ENCODE results near the gene DNAAF5.
"Not testable (repeated sequence)": the region's sequence is repeated elsewhere in the genome, so short reads cannot be mapped to it uniquely, and the experiment has no call there.

DNAAF5 gene

DNA sequence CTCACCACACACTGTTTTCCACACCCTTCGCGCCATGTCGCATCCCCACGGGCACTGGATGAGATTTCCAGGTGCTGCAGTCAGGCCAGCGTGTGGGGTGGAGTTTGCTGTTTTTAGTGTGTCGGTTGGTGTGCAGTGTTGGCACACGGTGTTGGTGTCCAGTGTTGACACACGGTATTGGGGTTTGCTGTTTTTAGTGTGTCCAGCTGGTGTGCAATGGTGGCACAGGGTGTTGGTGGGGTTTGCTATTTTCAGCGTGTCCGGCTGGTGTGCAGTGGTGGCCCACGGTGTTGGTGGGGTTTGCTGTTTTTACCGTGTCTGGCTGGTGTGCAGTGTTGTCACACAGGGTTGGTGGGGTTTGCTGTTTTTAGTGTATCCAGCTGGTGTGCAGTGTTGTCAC lies 20.7 kb downstream of the DNAAF5 start:
- no peak for DNase-seq (ENCODE audit: low read depth)

DNA sequence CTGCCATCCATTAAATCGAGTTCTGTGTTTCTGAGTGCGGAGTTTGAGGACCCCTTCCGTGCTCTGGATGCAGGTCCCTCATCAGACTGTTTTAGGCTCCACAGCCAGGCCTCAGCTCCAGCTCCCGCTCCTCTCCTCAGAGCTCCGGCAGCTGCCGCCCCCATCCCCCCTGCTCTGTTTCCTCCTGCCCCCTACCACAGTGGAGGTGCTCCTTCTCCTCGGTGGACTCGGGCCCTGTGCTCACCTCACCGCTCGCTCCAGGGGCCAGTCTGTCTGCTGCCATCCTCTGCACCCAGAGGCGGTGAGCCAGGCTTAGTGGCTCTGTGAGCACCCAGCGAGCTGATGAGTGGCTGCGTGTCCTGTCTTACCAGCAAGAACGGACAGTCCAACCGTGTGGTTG lies 21.9 kb downstream of the DNAAF5 start:
- no peak for DNase-seq (ENCODE audit: low read depth)

DNA sequence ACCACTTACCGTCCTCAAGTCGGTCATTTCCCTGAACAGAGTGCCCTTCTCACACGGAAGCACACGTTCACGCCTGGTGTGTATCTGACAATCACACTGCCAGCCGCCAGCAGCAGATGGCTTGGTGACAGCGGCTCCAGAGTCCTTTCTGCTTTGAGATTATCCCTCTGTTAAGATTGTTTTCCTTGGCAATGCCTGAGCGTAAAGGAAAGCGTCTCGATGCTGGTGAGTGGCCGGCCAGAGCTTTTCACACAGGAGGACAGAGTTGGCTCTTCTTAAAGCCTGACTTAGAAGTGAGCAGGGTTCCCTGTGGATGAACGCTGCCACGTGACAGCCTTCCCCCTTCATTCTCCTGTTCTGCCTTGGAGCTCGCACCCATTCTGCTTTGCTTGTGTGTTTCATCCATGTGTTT lies 22.6 kb downstream of the DNAAF5 start:
- no peak for DNase-seq (ENCODE audit: low read depth)

DNA sequence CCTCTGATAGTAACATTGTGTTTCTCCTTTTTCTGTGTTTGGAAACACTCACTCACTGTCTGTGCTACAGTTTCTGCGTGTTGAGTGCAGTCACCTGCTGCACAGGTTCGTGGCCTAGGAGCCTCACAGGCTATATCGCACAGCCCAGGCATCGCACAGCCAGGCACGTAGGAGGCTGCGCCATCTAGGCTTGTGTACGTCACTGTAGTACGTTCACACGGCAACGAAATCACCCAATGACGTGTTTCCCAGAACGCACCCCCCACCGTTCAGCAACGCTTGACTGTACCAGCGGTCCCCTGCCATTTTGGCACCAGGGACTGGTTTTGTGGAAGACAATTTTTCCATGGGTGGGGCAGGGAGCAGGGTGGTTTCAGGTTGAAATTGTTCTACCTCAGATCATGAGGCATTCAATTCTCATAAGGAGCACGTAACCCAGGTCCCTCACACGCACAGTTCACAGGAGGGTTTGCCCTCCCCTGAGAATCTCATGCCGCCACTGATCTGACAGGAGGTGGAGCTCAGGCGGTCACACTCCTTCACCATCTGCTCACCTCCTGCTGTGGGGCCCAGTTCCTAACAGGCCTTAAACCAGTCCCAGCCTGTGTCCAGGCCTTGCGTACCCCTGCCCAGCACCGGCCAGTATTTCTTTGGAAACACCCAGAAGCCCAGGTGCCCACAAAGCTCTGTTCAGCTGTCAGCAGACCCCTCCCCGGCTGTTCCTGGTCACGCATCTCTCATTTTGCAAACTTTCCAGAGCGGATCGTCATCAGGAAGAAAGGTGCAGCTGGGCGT lies 23.8 kb downstream of the DNAAF5 start:
- DNase-seq (ENCODE audit: low read depth), result no peak

DNA sequence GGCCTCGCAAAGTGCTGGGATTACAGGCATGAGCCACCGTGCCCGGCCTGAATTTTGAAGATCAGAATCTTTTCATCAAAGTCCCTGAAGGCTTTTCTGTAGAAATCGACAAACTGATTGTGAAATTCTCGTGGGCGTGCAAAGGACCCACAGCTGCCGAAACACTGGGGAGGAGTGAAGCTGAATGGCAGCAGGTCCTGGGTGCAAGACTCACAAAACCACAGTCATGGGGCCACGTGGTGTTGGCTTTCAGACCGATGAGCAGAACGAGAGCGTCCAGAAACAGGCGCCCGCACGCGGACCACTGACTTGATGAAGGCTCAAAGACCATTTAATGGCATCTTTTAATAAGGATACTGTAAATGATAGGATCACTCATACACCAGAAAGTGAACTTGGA lies 25.3 kb downstream of the DNAAF5 start:
- no peak for DNase-seq (ENCODE audit: low read depth)

DNA sequence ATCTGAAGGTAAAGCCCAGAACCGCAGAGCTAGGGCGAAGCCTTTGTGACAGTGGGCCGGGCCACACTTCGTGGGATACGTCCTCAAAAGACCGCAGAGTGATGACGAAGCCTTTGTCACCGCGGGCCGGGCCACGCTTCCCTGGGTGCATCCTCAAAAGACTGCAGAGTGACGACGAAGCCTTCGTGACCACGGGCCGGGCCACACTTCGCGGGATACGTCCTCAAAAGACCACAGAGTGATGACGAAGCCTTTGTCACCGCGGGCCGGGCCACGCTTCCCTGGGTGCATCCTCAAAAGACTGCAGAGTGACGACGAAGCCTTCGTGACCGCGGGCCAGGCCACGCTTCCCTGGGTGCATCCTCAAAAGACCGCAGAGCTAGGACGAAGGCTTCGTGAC lies 25.8 kb downstream of the DNAAF5 start:
- DNase-seq (ENCODE audit: low read depth), result not testable (repeated sequence)

DNA sequence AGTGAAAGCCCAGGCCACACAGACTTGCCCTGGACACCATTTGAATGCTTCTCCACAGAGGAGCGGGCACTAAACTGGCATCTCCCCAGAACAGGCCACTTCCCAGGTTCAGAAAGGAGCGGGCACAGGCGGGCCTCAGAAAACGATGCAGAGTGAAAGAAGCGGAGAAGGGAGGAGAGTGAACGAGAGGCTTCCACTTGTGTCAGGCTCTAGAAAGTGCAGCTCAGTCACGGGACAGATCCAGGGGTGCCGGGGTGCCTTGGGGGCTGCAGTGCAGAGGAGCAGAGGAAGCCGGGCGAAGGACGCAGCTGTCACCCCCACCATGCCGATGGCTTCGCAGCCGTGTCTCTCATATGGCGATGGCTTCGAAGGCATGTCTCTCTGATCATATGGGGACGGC lies 26.7 kb downstream of the DNAAF5 start:
- no peak for DNase-seq (ENCODE audit: low read depth)

DNA sequence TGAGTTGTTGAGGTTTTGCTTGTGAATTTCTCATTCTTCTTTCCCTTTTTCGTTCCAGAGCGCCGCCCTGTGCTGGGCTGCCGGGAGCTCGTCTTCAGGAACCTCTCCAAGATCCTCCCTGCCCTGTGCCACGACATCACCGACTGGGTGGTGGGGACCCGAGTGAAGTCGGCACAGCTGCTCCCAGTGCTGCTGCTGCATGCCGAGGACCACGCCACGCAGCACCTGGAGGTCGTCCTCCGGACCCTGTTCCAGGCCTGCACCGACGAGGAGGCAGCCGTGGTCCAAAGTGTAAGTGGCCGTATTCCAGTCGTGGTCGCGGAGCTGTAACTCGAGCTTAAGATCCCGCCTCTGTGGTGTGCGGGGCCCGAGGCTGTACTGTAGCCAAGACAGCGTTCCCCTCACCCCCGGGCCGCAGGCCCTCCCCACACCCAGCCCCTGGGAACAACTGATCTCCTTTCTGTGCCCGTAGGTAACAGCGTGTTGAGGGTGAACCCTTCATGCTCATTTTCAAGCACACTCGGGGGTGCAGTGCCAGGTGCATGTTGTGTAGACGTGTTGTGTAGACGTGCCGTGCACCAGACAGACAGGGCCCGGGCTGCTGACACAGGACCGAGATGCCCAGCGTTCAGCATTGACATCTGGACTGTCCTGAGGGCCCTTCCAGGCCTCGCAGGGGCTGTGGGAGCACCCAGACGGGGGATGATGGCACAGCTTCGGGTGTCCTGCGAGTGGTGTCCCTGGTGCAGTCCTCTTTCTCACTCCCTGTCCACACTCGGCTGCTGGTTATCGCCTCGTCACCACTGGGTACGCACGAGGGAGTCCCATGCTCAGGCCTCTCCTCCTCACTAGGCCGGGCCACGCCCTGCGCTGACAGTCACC lies 28.3 kb downstream of the DNAAF5 start:
- no peak for DNase-seq (ENCODE audit: low read depth)

DNA sequence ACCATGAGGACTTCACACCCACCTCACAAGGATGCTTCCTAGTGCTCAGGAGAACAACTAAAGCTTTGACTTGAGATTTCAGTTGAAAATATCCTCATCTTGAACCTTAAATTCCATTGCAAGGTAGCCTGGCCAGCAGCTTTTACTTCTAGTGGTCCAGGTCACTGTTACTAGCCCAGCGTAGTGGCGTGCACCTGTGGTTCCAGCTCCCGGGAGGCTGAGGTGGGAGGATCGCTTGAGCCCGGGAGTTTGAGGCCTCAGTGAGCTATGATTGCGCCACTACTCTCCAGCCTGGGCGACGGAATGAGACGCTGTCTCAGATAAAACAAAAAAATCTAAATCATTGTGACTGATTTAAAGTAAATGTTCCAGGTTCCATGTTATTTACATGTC lies 28.9 kb downstream of the DNAAF5 start:
- DNase-seq (ENCODE audit: low read depth), result no peak

DNA sequence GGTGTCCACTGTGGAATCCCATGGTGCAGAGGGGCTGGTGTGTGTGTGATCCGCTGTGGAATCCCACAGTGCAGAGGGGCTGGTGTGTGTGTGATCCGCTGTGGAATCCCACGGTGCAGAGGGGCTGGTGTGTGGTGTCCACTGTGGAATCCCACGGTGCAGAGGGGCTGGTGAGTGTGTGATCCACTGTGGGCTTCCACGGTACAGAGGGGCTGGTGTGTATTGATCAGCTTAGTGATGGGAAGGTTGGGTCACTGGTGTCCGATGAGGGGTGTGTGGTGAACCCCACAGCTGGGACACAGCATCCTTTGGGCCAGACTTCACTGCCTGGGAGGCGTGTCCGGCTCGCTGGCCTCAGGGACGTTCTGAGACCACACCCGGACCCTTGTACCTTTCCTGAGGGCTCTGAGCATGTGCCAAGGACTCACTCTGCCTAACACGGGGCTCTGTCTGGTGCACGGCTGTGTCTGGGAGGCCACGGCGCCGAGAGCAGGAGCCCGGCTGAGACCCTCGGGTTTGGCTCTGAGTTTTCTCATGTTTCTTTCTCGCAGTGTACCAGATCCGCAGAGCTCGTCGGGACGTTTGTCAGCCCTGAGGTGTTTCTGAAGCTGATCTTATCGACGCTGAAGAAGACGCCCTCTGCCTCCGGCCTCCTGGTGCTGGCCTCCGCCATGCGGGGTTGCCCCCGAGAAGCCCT lies 29.9 kb downstream of the DNAAF5 start:
- no peak for DNase-seq (ENCODE audit: low read depth)

DNA sequence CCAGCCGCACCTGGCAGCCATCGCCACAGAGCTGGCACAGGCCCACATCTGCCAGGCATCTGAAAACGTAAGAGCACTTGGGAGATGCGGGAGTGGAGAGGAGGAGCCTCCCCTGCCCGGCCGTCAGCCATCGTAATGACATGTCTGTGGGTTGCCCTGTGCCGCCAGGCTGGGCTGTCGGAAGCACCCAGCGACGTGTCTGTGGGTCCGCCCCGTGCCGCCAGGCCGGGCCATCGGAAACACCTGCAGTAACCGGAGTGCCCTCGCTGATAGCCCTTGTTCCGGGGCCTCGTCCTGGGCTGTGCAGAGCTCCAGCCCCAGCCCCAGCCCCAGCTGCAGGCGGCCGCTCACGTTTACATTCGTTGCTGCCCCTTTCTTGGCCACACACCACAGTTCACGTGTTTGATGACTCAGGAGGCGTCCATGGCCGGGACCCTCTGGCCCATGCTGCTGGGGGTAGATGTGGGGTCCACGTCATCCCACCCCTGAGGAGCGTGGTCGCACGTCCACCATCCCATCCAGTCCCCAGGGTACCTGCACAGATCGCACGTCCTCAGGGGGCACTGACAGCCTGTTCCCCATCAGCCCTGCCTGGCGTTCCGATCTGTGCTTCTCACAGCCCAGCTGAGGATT lies 30.5 kb downstream of the DNAAF5 start:
- DNase-seq (ENCODE audit: low read depth), result no peak

DNA sequence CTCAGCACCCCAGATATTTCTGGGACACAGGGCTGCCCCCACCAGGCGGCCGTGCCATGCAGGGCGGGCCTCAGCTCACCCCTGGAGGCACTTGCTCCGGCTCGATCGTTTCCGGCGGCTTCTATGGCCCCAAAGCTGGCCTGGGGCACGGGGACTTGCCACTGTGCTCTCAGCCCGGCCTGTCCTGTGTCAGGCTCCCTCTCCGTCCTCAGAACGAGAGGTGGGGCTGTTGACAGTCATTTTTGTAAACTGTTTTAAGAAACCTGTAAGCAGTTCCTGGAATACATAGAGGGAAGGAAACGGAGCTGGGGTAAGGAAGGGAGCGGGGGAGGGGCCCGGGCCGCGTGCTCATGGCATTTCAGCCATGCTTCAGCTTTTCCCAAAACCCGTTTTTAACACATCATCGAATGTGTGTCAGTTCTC lies 31.3 kb downstream of the DNAAF5 start:
- no peak for DNase-seq (ENCODE audit: low read depth)

DNA sequence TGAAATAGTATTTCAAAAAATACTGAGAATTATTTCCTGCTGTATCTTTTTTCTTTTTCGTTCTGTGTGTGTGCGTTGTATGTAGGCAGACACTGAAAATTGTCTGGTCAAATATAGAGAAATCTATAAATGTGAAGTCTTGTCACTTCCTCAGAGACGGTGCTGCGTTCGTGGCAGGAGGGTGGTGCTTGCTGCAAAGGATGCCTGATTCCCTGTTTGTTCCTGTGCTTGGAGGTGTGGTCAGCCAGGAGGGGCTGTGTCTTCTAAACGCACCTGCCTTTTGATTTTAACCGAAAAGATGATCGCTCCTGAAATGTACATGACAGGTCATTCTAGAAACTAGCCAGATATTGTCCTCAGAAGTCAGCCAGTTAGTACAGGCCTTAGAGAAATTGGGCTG lies 33.1 kb downstream of the DNAAF5 start:
- no peak for DNase-seq (ENCODE audit: low read depth)

DNA sequence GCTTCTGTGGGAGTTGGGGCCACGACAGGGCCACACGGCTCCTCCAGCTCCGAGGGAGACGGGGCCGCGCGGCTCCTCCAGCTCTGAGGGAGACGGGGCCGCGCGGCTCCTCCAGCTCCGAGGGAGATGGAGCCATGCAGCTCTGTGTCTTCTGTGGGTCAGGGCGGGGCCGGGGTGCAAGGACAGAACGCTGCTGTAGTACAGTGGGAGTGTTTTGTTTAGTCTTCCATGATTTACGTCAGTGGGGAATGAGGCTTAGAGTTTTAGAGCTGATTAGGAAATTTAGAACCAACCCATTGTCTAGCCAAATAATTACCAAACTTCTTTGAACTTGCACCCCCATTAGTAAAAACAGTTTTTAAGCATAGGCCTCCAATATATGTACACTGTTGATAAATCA lies 33.5 kb downstream of the DNAAF5 start:
- DNase-seq (ENCODE audit: low read depth), result no peak

DNA sequence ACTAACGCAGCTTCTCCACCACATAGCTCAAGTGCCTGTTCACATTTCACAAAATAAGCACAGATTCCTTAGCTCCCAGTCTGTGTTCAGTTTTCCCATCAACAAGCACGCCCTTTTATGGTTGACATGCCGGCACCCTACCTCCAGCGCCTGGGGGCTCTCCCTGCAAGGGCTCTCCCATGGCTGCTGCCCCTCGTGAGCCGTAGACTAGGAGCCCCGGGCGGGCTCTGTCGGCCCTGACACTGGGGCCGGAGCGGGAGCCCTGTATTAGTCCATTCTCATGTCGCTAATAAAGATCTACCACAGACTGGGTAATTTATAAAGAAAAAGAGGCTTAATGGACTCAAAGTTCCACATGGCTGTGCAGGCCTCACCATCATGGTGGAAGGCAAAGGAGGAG lies 34.6 kb downstream of the DNAAF5 start:
- DNase-seq (ENCODE audit: low read depth), result no peak

DNA sequence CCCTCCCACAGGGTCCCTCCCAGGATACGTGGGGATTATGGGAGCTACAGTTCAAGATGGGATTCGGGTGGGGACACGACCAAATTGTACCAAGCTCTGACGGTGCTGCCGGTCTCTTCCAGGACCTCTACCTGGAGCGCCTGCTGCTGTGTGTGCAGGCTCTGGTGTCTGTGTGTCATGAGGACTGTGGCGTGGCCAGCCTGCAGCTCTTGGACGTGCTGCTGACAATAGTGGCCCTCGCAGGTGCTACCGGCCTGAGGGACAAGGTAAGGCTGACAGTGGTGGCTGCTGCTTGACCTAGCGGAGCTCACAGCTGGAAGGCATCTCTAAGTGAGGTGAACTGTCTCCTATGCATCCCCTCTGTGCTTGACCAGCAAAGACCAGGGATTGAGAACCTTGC lies 35.1 kb downstream of the DNAAF5 start:
- DNase-seq (ENCODE audit: low read depth), result no peak

DNA sequence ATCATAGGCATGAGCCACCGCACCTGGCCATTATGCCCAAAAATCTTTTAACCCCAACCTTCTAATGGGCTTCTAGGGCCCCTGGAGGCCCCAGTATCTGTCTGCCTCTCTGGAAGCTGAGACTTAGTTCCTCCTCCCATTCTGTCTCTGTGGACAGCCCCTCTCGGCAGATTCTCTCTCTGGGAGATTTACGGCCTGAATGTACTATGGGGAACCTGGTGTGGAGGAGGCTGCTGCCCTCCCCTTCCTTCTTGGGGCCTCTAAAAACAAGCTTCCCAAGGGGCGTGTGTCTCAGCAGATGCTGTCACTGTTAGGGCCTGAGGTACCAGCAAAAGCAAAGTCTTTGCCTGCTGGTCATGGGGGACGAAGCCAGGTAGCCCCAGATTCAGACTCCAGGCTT lies 36.4 kb downstream of the DNAAF5 start:
- DNase-seq (ENCODE audit: low read depth), result no peak

DNA sequence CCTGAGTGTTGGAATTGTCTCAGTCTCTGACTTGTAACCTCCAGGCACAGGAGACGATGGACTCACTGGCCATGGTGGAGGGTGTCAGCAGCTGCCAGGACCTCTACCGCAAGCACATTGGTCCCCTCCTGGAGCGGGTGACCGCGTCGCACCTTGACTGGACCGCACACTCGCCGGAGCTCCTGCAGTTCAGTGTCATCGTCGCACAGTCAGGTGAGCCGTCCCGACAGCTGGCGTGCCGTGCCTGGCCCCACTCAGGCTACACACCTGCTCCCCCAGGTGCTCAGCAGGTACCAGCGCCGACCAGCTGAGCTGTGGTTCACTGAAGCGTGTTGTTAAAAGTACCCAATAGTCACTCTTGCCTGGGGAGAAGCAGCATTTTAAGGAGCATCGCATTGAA lies 37.3 kb downstream of the DNAAF5 start:
- no peak for DNase-seq (ENCODE audit: low read depth)

DNA sequence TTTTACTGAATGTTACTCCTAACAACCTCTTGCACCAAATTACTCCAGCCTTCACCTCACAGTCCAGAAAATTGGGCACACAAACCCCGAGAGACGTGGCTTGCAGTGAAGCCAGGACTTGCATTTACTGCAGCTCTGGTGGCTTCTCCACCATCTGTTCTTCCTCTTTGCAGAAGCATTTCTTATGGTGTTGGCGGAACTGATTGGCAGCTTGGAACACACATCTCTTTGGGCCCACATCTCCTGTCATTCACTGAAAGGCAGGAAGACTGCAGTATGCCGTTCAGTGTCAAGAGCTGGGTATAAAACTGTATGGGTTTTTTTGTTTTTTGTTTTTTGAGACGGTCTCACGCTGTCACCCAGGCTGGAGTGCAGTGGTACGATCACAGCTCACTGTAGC lies 38.9 kb downstream of the DNAAF5 start:
- no peak for DNase-seq (ENCODE audit: low read depth)

DNA sequence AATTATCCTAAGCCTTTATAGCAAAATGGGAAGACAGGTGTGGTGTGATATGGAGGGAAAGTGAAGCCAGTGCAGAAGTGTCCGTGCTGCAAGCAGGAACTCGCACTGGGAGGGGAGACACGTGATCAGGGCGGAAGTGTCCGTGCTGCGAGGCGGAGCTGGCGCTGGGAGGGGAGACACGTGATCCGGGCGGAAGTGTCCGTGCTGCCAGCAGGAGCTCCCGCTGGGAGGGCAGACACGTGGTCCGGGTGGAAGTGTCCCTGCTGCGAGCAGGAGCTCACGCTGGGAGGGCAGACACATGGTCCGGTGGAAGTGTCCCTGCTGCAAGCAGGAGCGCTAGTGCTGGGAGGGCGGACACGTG lies 41.1 kb downstream of the DNAAF5 start:
- no peak for DNase-seq (ENCODE audit: low read depth)

DNA sequence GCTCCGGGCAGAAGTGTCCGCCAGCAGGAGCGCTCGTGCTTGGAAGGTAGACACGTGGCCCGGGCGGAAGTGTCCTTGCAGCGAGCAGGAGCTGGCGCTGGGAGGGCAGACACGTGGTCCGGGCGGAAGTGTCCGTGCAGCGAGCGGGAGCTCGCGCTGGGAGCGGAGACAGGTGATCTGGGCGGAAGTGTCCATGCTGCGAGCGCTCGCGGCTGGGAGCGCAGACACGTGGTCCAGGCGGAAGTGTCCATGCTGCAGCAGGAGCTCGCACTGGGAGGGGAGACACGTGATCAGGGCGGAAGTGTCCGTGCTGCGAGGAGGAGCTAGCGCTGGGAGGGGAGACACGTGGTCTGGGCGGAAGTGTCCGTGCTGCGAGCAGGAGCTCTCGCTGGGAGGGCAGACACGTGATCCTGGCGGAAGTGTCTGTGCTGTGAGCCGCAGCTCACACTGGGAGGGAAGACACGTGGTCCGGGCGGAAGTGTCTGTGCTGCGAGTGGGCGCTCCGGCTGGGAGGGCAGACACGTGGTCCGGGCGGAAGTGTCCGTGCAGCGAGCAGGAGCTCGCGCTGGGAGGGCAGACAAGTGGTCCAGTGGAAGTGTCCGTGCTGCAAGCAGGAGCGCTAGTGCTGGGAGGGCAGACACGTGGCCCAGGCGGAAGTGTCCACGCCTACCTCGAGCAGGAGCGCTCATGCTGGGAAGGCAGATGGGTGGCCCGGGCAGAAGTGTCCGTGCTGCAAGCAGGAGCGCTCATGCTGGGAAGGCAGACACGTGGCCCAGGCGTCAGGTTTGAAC lies 41.6 kb downstream of the DNAAF5 start:
- peak; percentile 53 for DNase-seq (ENCODE audit: low read depth)

Data from fibroblast of gingiva (primary cell).